Mucosa of descending colon (tissue), 3 donors: ENCODE data around the gene ADAM19. TPM values are rescaled to one million over a fixed set of nuclear protein-coding genes. Genes with fewer than 3 reads are reported as not detected.
A peak's percentile ranks its signal among the peaks of the same experiment; 100 is the strongest.

ENCODE experiments used
- ATAC-seq: fragments of 200-7000 bp; cut with Tn5 transposase; one replicate; pipeline ENCODE4 v1.9.1; 2020; ENCODE audit warnings: mild to moderate bottlenecking, moderate library complexity
- DNase-seq, 3 donors: peaks; one replicate each; pipeline ENCODE4 v3.0.0-alpha.2; 2020
- H3K36me3 ChIP-seq: fragments of 200-600 bp; one replicate; pipeline ENCODE4 v1.8.0; 2021; ENCODE audit warnings: low read depth, mild to moderate bottlenecking
- H3K4me1 ChIP-seq: fragments of 200-600 bp; one replicate; pipeline ENCODE4 v1.8.0; 2021; ENCODE audit warnings: low read depth, mild to moderate bottlenecking
- H3K4me3 ChIP-seq: fragments of 200-600 bp; one replicate; pipeline ENCODE4 v1.8.0; 2021; ENCODE audit warnings: mild to moderate bottlenecking
- H3K9me3 ChIP-seq: fragments of 200-600 bp; one replicate; pipeline ENCODE4 v1.8.0; 2021; ENCODE audit warnings: mild to moderate bottlenecking
- intact Hi-C, 2 donors: fragments of 100-400 bp; cut with DNase I in 1 of 2; cut with micrococcal nuclease in 1 of 2; formaldehyde crosslinking; loops; one replicate each; pipeline versions ENCODE4 v1.11.0 to v1.11.1; 2022; cut with DNase I, micrococcal nuclease
- total RNA-seq, 3 donors: library from RNA; stranded (reverse); fragmentation: NEBNext Ultra II Directional in 2 of 3; extraction: Animal tissue kit (Norgen Biotek cat#: 25700) in 2 of 3; gene quantifications; one replicate each; pipeline versions ENCODE4 v1.2.1 to v1.2.4, GENCODE V29; 2021 to 2023
- TF ChIP-seq, protein P1 (sequence below): fragments of 200-600 bp; IDR thresholded peaks from one replicate; pipeline ENCODE4 v1.8.0; 2022; ENCODE audit warnings: antibody characterized with exemption, mild to moderate bottlenecking
- donor health status: DM: no; HTN: no; CAD: no; lungs with moderate emphysema.
- donor health status: DM: no; HTN: no; CAD: no.
- donor health status: DM: no; HTN: yes; CAD: no.

The ADAM19 gene
- total RNA-seq, 3 donors from 2014 or later: 6.4 to 32.6 (median 8.9) TPM

DNA sequence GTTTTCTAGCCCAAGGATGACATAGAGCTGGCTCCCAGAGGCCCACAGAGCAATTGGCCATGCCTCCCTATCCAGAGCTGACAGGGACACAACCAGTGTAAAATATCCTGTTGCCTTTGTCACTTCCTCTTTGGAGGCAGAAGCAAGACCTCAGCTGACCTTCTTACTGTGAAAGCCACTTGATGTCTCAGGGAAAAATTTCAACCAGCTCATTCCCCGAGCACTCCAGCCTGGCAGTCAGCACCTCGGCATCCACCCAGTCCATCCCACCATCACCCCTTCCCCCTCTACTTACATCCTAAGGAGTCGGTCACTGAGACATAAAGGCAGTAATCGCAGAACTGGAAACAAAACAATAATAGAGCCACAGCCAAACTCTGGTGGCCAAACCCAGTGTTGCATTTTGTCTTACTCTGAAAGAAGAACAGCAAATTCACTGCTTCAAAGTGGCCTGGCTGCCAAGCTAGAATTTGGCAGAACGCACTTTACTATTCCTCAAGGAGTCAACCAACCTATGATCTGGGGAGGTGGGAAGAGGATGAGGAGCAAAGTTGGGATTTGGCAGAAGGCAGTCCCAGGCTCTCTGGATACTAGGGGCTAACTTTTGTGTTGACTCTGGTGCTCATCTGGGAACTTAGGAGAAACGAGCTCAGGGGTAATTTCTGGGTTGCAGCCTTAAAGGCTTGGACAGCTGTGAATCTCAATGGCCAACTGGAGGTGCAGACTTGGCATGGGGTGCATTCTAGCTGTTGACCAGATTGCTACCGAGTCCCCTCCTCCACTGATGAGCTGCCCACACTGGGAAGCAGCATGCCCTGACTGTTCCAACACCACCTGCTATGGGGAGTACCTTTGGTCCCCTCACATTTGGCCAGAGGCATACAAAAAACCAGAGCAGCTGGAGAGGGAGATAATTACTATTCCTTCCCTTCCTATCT is 101.9 kb downstream of the ADAM19 start:
- DNase-seq: no peak

DNA sequence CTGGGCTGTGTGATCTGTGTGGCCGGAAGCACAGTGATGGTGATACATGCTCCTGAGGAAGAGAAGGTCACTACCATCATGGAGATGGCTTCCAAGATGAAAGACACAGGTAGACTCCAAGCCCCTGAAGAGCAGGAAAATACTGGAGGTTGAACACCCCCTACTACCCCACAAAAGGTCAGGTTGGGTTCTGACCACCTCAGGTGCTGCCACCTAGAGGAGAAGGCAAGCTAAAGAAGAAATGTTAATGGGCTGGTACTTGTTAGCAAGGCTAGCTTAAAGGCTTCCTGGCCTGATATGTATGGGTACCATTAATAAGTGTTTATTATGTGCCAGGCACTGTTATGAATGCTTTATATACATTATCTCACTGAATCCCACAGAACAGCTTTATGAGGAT is 103.9 kb downstream of the ADAM19 start:
- TF ChIP-seq, protein P1, sequence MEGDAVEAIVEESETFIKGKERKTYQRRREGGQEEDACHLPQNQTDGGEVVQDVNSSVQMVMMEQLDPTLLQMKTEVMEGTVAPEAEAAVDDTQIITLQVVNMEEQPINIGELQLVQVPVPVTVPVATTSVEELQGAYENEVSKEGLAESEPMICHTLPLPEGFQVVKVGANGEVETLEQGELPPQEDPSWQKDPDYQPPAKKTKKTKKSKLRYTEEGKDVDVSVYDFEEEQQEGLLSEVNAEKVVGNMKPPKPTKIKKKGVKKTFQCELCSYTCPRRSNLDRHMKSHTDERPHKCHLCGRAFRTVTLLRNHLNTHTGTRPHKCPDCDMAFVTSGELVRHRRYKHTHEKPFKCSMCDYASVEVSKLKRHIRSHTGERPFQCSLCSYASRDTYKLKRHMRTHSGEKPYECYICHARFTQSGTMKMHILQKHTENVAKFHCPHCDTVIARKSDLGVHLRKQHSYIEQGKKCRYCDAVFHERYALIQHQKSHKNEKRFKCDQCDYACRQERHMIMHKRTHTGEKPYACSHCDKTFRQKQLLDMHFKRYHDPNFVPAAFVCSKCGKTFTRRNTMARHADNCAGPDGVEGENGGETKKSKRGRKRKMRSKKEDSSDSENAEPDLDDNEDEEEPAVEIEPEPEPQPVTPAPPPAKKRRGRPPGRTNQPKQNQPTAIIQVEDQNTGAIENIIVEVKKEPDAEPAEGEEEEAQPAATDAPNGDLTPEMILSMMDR: no peak
- Histone ChIP-seq H3K4me1 (no peaks in the 10 kb centered on the region), H3K4me3 (no peak overlapping the region), H3K9me3 (no peaks in the 10 kb centered on the region), H3K36me3 (no peaks in the 10 kb centered on the region)
- DNase-seq: peak in 1 of 3 donors; percentile 40
- intact Hi-C loops: loop anchor here in 1 of 2 donors (5.0 kb wide), 1 partner anchor 39 kb away; no protein-coding TSS in a partner anchor
- ATAC-seq: peak; percentile 52

More for the DNA sequence above, 101.9 kb downstream of the ADAM19 start:
- H3K4me3 ChIP-seq: no peak overlapping the region
- H3K36me3 ChIP-seq: no peaks in the 10 kb centered on the region
- ATAC-seq: no peak
- intact Hi-C loops: loop anchor here in 1 of 2 donors (5.0 kb wide), 1 partner anchor 41 kb away; no protein-coding TSS in a partner anchor
- H3K9me3 ChIP-seq: no peaks in the 10 kb centered on the region
- TF ChIP-seq, protein P1: no peak
- H3K4me1 ChIP-seq: peaks cover 11% of the 10 kb centered on the region

DNA sequence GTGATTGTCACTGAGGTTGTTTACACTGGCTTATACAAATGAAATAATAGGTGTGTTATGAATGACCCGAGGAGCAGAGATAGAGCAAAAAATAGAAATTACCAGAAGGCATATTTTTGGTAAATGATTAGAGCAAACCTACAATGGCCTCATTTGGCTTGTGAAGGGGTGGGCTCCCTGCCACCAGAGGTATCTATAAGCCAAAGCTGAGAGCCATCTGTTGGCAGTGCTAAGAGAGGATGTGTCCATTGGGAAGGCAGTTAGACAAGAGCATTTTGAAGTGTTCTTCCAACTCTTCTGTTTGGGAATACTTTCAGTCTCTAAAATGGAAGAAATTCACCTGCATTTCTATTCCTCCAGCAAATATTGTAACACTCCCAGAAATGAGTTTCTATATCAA is 104.9 kb downstream of the ADAM19 start:
- ATAC-seq: no peak

DNA sequence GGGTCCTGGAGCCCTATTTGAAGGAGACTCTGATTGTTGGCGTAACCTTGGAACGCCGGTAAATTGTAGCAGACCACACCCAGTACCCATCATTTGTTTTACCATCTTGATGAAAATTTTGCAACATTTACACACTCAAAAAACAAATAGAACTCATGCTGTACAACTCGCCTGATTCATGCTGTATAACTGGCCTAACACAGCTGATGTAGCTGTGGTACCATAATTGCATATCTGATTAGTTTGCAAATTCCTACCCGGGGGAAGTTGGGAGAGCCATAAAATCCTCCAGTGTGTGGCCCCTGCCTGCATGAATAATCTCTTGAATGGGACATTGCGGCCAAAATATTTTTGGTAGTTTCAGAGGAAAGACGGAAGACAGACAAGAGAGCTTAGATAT is 105.9 kb downstream of the ADAM19 start:
- no peaks in the 10 kb centered on the region for H3K36me3 ChIP-seq
- H3K4me1 ChIP-seq: no peaks in the 10 kb centered on the region
- H3K9me3 ChIP-seq: no peaks in the 10 kb centered on the region
- ATAC-seq: no peak
- no peak overlapping the region for H3K4me3 ChIP-seq
- no peak for DNase-seq
- intact Hi-C loops: loop anchor here in 1 of 2 donors (5.0 kb wide), 1 partner anchor 37 kb away; no protein-coding TSS in a partner anchor
- TF ChIP-seq, protein P1: no peak

More for the DNA sequence above, 104.9 kb downstream of the ADAM19 start:
- DNase-seq: no peak
- intact Hi-C loops: loop anchor here in 1 of 2 donors (5.0 kb wide), 1 partner anchor 38 kb away; no protein-coding TSS in a partner anchor
- no peaks in the 10 kb centered on the region for H3K9me3 ChIP-seq
- H3K4me3 ChIP-seq: no peak overlapping the region
- H3K4me1 ChIP-seq: no peaks in the 10 kb centered on the region
- no peaks in the 10 kb centered on the region for H3K36me3 ChIP-seq
- TF ChIP-seq, protein P1: no peak

DNA sequence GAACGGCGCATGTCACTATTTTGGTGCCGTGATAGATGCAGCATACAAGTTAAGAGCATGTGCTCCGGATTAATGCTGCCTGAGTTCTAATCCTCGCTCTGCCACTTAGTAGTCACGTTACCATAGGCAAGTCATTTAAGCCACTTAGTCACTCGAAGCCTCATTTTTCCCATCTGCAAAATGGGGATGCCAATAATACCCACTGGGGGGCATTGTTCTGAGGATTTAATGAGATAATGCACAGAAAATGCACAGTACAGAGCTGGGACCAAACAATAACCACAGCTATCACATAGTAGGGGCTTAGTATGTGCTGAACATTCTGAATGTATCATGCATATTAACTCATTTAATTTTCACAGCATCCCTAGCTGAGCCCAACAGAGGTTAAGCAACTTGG is 106.5 kb downstream of the ADAM19 start:
- no peaks in the 10 kb centered on the region for H3K4me1 ChIP-seq
- ATAC-seq: no peak
- H3K36me3 ChIP-seq: no peaks in the 10 kb centered on the region
- DNase-seq: no peak
- intact Hi-C loops: no loop called here
- no peak overlapping the region for H3K4me3 ChIP-seq
- no peaks in the 10 kb centered on the region for H3K9me3 ChIP-seq
- TF ChIP-seq, protein P1: no peak
